Skin of body (tissue), 2 donors: ENCODE results near the gene FSTL3. TPM values are rescaled to one million over a fixed set of nuclear protein-coding genes. Genes with fewer than 3 reads are reported as not detected.

ENCODE experiments used
- DNase-seq: peaks from one replicate; lab custom pipeline; 2025; lab: John Stamatoyannopoulos, UW
- total RNA-seq: library from RNA; depleted of rRNA; stranded (reverse); fragments of >200 nt; gene quantifications from one replicate; pipeline ENCODE4 v1.2.3, GENCODE V29; 2014

FSTL3 gene
- total RNA-seq, 1 donor from 2014 or later, result 21.0 TPM

DNA sequence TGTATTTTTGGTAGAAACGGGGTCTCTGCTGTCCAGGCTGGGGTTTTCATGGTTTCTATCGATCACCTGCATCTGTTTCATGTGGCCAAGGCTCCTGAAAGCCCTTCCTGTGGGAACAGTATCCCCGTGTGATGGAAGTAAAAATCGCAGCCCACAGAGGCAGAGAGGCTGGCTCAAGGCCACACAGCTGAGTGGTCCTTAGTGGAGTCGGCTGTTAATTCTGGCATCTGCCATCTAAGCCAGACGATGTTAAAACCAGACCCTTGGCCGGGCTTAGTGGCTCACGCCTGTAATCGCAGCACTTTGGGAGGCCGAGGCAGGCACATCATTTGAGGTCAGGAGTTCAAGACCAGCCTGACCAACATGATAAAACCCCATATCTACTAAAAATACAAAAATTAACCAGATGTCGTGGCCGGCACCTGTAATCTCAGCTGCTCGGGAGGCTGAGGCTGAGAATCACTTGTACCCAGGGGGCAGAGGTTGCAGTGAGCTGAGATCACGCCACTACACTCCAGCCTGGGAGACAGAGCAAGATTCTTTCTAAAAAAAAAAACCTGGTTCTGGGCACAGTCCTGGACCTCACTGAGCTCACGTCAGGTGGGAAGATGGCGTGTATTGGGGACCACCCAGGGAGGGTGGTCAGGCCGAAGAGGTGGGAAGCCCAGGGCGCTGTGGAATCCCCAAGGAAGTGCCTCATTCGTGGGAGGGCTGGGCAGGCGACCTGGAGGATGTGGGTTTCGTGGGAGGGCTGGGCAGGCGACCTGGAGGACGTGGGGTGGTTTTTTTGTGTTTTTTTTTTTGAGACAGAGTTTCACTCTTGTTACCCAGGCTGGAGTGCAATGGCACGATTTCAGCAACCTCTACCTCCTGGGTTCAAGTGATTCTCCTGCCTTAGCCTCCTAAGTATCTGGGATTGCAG, 56.2 kb downstream of the FSTL3 start:
- no peak for DNase-seq

Other genes with a start within 250 kb of the FSTL3 start
- gene SHC2, start 215.4 kb upstream of the FSTL3 start, total RNA-seq, result 7.1 TPM
- 0.99 TPM for gene MADCAM1, start 179.9 kb upstream of the FSTL3 start, total RNA-seq
- gene TPGS1, start 168.9 kb upstream of the FSTL3 start, total RNA-seq, result 10.6 TPM
- 44.1 TPM for gene CDC34, start 144.6 kb upstream of the FSTL3 start, total RNA-seq
- 0.30 TPM for gene GZMM, start 132.3 kb upstream of the FSTL3 start, total RNA-seq
- 157 TPM for gene BSG, start 103.8 kb upstream of the FSTL3 start, total RNA-seq
- 0.59 TPM for gene HCN2, start 86.5 kb upstream of the FSTL3 start, total RNA-seq
- 15.6 TPM for gene POLRMT, start 42.9 kb upstream of the FSTL3 start, total RNA-seq
- 1.4 TPM for gene FGF22, start 36.5 kb upstream of the FSTL3 start, total RNA-seq
- gene RNF126, start 13.2 kb upstream of the FSTL3 start, total RNA-seq, result 17.5 TPM
- 0.69 TPM for gene PRSS57, start 19.1 kb downstream of the FSTL3 start, total RNA-seq
- gene PALM, start 32.5 kb downstream of the FSTL3 start, total RNA-seq, result 25.4 TPM
- 1.2 TPM for gene MISP, start 74.7 kb downstream of the FSTL3 start, total RNA-seq
- 106 TPM for gene PTBP1, start 121.1 kb downstream of the FSTL3 start, total RNA-seq
- gene PLPPR3, start 145.6 kb downstream of the FSTL3 start, total RNA-seq, result 0.89 TPM
- 12.8 TPM for gene AZU1, start 151.4 kb downstream of the FSTL3 start, total RNA-seq
- gene PRTN3, start 164.6 kb downstream of the FSTL3 start, total RNA-seq, result 28.9 TPM
- 24.0 TPM for gene ELANE, start 175.9 kb downstream of the FSTL3 start, total RNA-seq
- gene CFD, start 183.3 kb downstream of the FSTL3 start, total RNA-seq, result 79.1 TPM
- gene MED16, start 216.8 kb downstream of the FSTL3 start, total RNA-seq, result 16.5 TPM
- gene RNU6-9, start 217.1 kb downstream of the FSTL3 start, total RNA-seq, result not detected
- 28.7 TPM for gene R3HDM4, start 236.8 kb downstream of the FSTL3 start, total RNA-seq
- gene KISS1R, start 240.9 kb downstream of the FSTL3 start, total RNA-seq, result not detected
- gene ARID3A, start 249.6 kb downstream of the FSTL3 start, total RNA-seq, result 12.8 TPM